Endothelial cell of umbilical vein (primary cell): Measurements from ENCODE around the gene CMBL. TPM values are rescaled to one million over a fixed set of nuclear protein-coding genes. Genes with fewer than 3 reads are reported as not detected.
"Not testable (repeated sequence)": the region's sequence is repeated elsewhere in the genome, so short reads cannot be mapped to it uniquely, and the experiment has no call there.

Experiments used
- BruUV-seq: library from RNA; stranded (reverse); fragments of 400-500 nt; replicated peaks from 2 replicates; lab custom pipeline; 2021; lab: Mats Ljungman, UMichigan
- CTCF ChIA-PET: fragments of 300-600, 350-600 bp; sonication (Branson Sonifier 250); formaldehyde crosslinking; loops from one replicate; lab custom pipeline; 2021; ENCODE audit warnings: antibody characterized with exemption, inconsistent platforms; lab: Charles Lee
- POLR2A ChIA-PET: fragments of 300-600, 350-600 bp; sonication (Branson Sonifier 250); formaldehyde crosslinking; loops from one replicate; lab custom pipeline; 2021; ENCODE audit warnings: antibody characterized with exemption, inconsistent platforms; lab: Charles Lee
- DNase-seq: peaks from one replicate; pipeline ENCODE4 v3.0.0-alpha.2; 2011; ENCODE audit warnings: low read depth, low spot score
- FAIRE-seq: peaks from 2 replicates; lab custom pipeline; 2011; peaks lifted over from hg19 to GRCh38; lab: Jason Lieb, UNC
- H2AFZ ChIP-seq: 2 replicates; pipeline ENCODE4 v1.6.0; 2012; ENCODE audit warnings: low read depth, low read length, control low read depth, inconsistent platforms
- H3K27ac ChIP-seq: 2 replicates; pipeline ENCODE4 v1.5.1; 2011; ENCODE audit warnings: low read depth, mild to moderate bottlenecking, control low read depth, low read length, moderate library complexity; ENCODE audit not compliant: insufficient read depth
- H3K27me3 ChIP-seq, 2 experiments: 2 replicates each; pipeline versions ENCODE4 v1.6.0 to v1.6.1; 2011; ENCODE audit warnings: low read length in 2 of 2, mixed read lengths in 1 of 2; ENCODE audit not compliant: control insufficient read depth in 2 of 2, insufficient read depth in 2 of 2
- H3K36me3 ChIP-seq, 2 experiments: 2 replicates in 1 of 2; 3 replicates in 1 of 2; pipeline ENCODE4 v1.5.1; 2011; ENCODE audit warnings: low read length in 2 of 2, mild to moderate bottlenecking in 1 of 2, moderate library complexity in 1 of 2; ENCODE audit not compliant: control insufficient read depth in 2 of 2, insufficient read depth in 2 of 2; ENCODE audit errors: extremely low read depth in 1 of 2
- H3K4me1 ChIP-seq: 3 replicates; pipeline ENCODE4 v1.5.1; 2011; ENCODE audit warnings: mild to moderate bottlenecking, low read length; ENCODE audit not compliant: control insufficient read depth, insufficient read depth; ENCODE audit errors: extremely low read depth
- H3K4me2 ChIP-seq: 2 replicates; pipeline ENCODE4 v1.6.1; 2011; ENCODE audit warnings: low read length, control low read depth, mixed read lengths; ENCODE audit not compliant: insufficient read depth
- H3K4me3 ChIP-seq, 3 experiments: fragments of 200-600 bp in 1 of 3; sonication (generic), shearing (Covaris generic) in 1 of 3; replicated peaks in 1 of 3; 2 replicates each; pipeline ENCODE4 v1.5.1; 2011 to 2016; ENCODE audit warnings: control low read depth in 3 of 3, low read length in 3 of 3, mild to moderate bottlenecking in 2 of 3, inconsistent platforms in 1 of 3, low read depth in 1 of 3, moderate library complexity in 1 of 3; ENCODE audit not compliant: insufficient read depth in 1 of 3
- H3K79me2 ChIP-seq: 2 replicates; pipeline ENCODE4 v1.6.0; 2012; ENCODE audit warnings: low read length, inconsistent platforms; ENCODE audit not compliant: control insufficient read depth, insufficient read depth
- H3K9ac ChIP-seq: replicated peaks from 2 replicates; pipeline ENCODE3; 2011; ENCODE audit warnings: low read length, control low read depth; ENCODE audit not compliant: insufficient read depth; ENCODE audit errors: extremely low read depth
- H3K9me1 ChIP-seq: replicated peaks from 3 replicates; pipeline ENCODE4 v1.6.0; 2011; ENCODE audit warnings: mild to moderate bottlenecking, low read length; ENCODE audit not compliant: control insufficient read depth, insufficient read depth; ENCODE audit errors: extremely low read depth
- H3K9me3 ChIP-seq: replicated peaks from 2 replicates; pipeline ENCODE4 v1.5.1; 2012; ENCODE audit warnings: low read length, inconsistent platforms; ENCODE audit not compliant: control insufficient read depth, insufficient read depth
- H4K20me1 ChIP-seq: replicated peaks from 2 replicates; pipeline ENCODE3; 2011; ENCODE audit warnings: mild to moderate bottlenecking, low read length; ENCODE audit not compliant: control insufficient read depth, insufficient read depth; ENCODE audit errors: extremely low read depth
- EZH2 ChIP-seq: IDR thresholded peaks from 2 replicates; pipeline ENCODE4 v1.6.1; 2012; ENCODE audit warnings: borderline replicate concordance, low read depth, mild to moderate bottlenecking, moderate library complexity, low read length, inconsistent platforms; ENCODE audit not compliant: severe bottlenecking
- GATA2 ChIP-seq: IDR thresholded peaks from 2 replicates; pipeline ENCODE4 v1.7.0; 2011; ENCODE audit warnings: low read depth, mild to moderate bottlenecking, moderate library complexity, mixed read lengths, low read length; ENCODE audit not compliant: insufficient read length, insufficient read depth
- dilution Hi-C: fragments of 300-500 bp; cut with MboI; formaldehyde crosslinking; loops from one replicate; pipeline ENCODE4 v1.15.0; 2019; ENCODE audit warnings: low sequenced_read_pairs; ENCODE audit not compliant: extremely low pct_ligation_motif_present
- intact Hi-C: fragments of 100-400 bp; cut with micrococcal nuclease; formaldehyde crosslinking; loops from one replicate; pipeline ENCODE4 v1.10.0; 2022
- polyA plus RNA-seq, 4 experiments: library from polyadenylated mRNA; depleted of rRNA in 3 of 4; stranded (reverse) in 3 of 4; unstranded in 1 of 4; fragments of >200 nt; gene quantifications; 2 replicates each; pipeline versions ENCODE4 v1.2.1 to v1.2.3, GENCODE V29; 2011 to 2012; ENCODE audit warnings: missing spikeins in 1 of 4
- total RNA-seq: library from RNA; stranded (reverse); gene quantifications from 2 replicates; pipeline ENCODE4 v1.2.3, GENCODE V29; 2021
- TF ChIP-seq, protein P1 (sequence below), 2 donors: IDR thresholded peaks; 1 replicate in 1 of 2; 2 replicates in 1 of 2; pipeline ENCODE4 v1.5.1; 2011; ENCODE audit warnings: low read length in 2 of 2, mild to moderate bottlenecking in 2 of 2, moderate library complexity in 2 of 2, control low read depth in 1 of 2, inconsistent platforms in 1 of 2, low read depth in 1 of 2; ENCODE audit not compliant: insufficient read depth in 1 of 2; ENCODE audit errors: extremely low read depth in 1 of 2
- TF ChIP-seq, protein P2 (sequence below): IDR thresholded peaks from 2 replicates; pipeline ENCODE4 v1.6.1; 2011; ENCODE audit not compliant: insufficient read depth, insufficient read length

The CMBL gene
- total and polyA plus RNA-seq, 2 donors (not counting 3 experiments of a cell fraction or from before 2014, with no cell fraction given) = 15.9 to 19.8 TPM

DNA sequence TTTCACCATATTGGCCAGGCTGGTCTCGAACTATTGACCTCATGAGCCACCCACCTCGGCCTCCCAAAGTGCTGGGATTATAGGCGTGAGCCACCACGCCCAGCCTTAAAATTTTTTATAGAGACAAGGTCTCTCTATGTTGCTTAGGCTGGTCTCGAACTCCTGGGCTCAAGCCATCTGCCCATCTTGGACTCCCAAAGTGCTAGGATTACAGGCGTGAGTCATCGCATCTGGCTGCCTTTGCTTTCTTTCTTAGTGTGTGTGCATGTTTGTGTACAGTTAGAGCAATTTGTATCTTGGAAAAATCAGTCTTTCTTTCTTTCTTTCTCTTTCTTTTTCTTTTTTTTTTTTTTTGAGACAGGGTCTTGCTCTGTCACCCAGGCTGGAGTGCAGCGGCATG lies 22.3 kb downstream of the CMBL start:
- H3K27ac ChIP-seq, dilution Hi-C loops, H3K79me2 ChIP-seq, H3K4me1 ChIP-seq, BruUV-seq, DNase-seq, H3K9me1 ChIP-seq, H3K4me2 ChIP-seq, H3K36me3 ChIP-seq, H4K20me1 ChIP-seq, CTCF ChIA-PET, H3K9ac ChIP-seq, H3K4me3 ChIP-seq, FAIRE-seq, H3K9me3 ChIP-seq, POLR2A ChIA-PET, H3K27me3 ChIP-seq, H2AFZ ChIP-seq: not testable (repeated sequence)
- intact Hi-C loops = loop anchor here (2.0 kb wide), 1 partner anchor 21 kb away; the partner anchor contains the start of gene CMBL

DNA sequence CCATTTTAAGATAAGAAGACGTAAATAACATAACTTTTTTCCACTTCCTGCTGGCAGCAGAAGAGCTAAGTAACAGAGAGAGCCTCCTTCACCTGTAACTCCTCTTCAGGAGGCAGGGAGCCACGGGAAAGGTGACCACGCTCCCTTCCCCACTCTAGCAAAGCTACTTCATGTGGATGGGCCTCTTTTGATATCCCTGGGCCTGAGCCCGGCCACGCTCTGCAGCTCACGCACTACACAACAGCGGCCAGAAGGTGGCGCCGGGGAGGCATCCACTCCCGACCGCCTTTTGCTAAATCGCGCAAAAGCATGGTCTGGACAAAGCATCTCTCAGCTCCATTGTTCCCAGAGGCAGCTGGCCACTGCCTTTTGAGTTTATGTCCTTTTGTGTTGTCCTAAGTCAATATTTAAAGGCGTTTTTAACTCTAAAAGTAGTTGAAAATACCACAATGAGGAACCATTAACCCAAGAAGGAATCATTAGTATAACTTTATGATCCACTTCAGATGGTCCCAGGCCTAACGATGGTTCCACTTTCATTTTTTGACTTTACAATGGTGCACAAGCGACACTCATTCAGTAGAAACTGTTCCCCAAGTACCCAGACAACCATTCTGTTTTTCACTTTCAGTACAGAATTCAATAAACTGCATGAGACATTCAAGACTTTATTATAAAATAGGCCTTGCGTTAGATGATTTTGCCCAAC lies 23.6 kb downstream of the CMBL start:
- Histone ChIP-seq H3K4me3 (no peak overlapping the region), H3K9me1 (no peaks in the 10 kb centered on the region), H3K9ac (no peak overlapping the region), H3K36me3 (no peaks in the 10 kb centered on the region), H3K4me1 (no peaks in the 10 kb centered on the region), H2AFZ (peak overlapping the region; percentile 82), H3K27ac (no peak overlapping the region), H3K27me3 (no peaks in the 10 kb centered on the region), H3K4me2 (no peak overlapping the region), H3K9me3 (no peaks in the 10 kb centered on the region), H3K79me2 (no peaks in the 10 kb centered on the region), H4K20me1 (no peaks in the 10 kb centered on the region)
- dilution Hi-C loops (no loop called here), intact Hi-C loops (loop anchor here (1.0 to 2.0 kb wide), 6 partner anchors 23 to 344 kb away; partner anchors contain the start of genes CMBL, MARCHF6 and ROPN1L)
- FAIRE-seq (peak; percentile 98), DNase-seq (peak; percentile 78)
- BruUV-seq = no TSS peak
- TF ChIP-seq, protein P1, sequence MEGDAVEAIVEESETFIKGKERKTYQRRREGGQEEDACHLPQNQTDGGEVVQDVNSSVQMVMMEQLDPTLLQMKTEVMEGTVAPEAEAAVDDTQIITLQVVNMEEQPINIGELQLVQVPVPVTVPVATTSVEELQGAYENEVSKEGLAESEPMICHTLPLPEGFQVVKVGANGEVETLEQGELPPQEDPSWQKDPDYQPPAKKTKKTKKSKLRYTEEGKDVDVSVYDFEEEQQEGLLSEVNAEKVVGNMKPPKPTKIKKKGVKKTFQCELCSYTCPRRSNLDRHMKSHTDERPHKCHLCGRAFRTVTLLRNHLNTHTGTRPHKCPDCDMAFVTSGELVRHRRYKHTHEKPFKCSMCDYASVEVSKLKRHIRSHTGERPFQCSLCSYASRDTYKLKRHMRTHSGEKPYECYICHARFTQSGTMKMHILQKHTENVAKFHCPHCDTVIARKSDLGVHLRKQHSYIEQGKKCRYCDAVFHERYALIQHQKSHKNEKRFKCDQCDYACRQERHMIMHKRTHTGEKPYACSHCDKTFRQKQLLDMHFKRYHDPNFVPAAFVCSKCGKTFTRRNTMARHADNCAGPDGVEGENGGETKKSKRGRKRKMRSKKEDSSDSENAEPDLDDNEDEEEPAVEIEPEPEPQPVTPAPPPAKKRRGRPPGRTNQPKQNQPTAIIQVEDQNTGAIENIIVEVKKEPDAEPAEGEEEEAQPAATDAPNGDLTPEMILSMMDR (IDR thresholded peaks at IDR 0.05; ENCODE audit: extremely low read depth in 1 of 2, insufficient read depth in 1 of 2, low read depth in 1 of 2, low read length in 2 of 2) = peak; percentile 92 to 98
- no peak for TF ChIP-seq EZH2
- TF ChIP-seq, protein P2, sequence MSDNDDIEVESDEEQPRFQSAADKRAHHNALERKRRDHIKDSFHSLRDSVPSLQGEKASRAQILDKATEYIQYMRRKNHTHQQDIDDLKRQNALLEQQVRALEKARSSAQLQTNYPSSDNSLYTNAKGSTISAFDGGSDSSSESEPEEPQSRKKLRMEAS = no peak
- no peak for TF ChIP-seq GATA2
- ChIA-PET CTCF (interaction anchor here (0.6 to 2.6 kb wide), 47 partner anchors 8 to 486 kb away, joined by 3 to 87 read pairs (median 5); partner anchors contain the start of genes CMBL, MARCHF6 and ROPN1L), POLR2A (interaction anchor here (0.5 kb wide), 1 partner anchor 234 kb away, joined by 3 read pairs; no protein-coding TSS in a partner anchor)
